Chondrocyte (in vitro differentiated cells): ENCODE measurements around the gene RASGRP3. TPM values are rescaled to one million over a fixed set of nuclear protein-coding genes. Genes with fewer than 3 reads are reported as not detected.

ENCODE experiments used
- DNase-seq: peaks from one replicate; pipeline ENCODE4 v3.0.0; 2021; ENCODE audit warnings: mixed read lengths, low spot score
- H3K27ac Mint-ChIP-seq: one replicate; pipeline ENCODE4 v1.8.0; 2021; ENCODE audit warnings: mild to moderate bottlenecking, moderate library complexity, mixed read lengths; ENCODE audit not compliant: unreplicated experiment
- H3K27me3 Mint-ChIP-seq: 2 replicates; pipeline ENCODE4 v1.8.0; 2021; ENCODE audit warnings: low read depth, mixed read lengths
- H3K36me3 Mint-ChIP-seq: 2 replicates; pipeline ENCODE4 v1.8.0; 2021; ENCODE audit warnings: low read depth, mixed read lengths
- H3K4me1 Mint-ChIP-seq: 2 replicates; pipeline ENCODE4 v1.8.0; 2021; ENCODE audit warnings: low read depth, mild to moderate bottlenecking, mixed read lengths
- H3K4me3 Mint-ChIP-seq: one replicate; pipeline ENCODE4 v1.8.0; 2021; ENCODE audit warnings: mild to moderate bottlenecking, moderate library complexity, mixed read lengths; ENCODE audit not compliant: unreplicated experiment
- H3K9me3 Mint-ChIP-seq: 2 replicates; pipeline ENCODE4 v1.8.0; 2021; ENCODE audit warnings: low read depth, mixed read lengths
- total RNA-seq: library from RNA; stranded (reverse); gene quantifications from 3 replicates; pipeline ENCODE4 v1.2.1, GENCODE V29; 2021
- TF ChIP-seq, protein P1 (sequence below): fragments of 200-600 bp; sonication (generic); IDR thresholded peaks from 2 replicates; pipeline ENCODE4 v1.5.0; 2021; ENCODE audit warnings: antibody characterized with exemption, mild to moderate bottlenecking, moderate library complexity

The RASGRP3 gene
- total RNA-seq, 1 donor from 2014 or later, result 3.0 TPM

- Mint-ChIP-seq H3K9me3 (no peaks in the 10 kb centered on the region), H3K4me1 (peaks cover 30% of the 10 kb centered on the region), H3K36me3 (peaks cover 26% of the 10 kb centered on the region), H3K4me3 (no peak overlapping the region), H3K27me3 (no peaks in the 10 kb centered on the region), H3K27ac (no peak overlapping the region)
- no peak for DNase-seq
- TF ChIP-seq, protein P1, sequence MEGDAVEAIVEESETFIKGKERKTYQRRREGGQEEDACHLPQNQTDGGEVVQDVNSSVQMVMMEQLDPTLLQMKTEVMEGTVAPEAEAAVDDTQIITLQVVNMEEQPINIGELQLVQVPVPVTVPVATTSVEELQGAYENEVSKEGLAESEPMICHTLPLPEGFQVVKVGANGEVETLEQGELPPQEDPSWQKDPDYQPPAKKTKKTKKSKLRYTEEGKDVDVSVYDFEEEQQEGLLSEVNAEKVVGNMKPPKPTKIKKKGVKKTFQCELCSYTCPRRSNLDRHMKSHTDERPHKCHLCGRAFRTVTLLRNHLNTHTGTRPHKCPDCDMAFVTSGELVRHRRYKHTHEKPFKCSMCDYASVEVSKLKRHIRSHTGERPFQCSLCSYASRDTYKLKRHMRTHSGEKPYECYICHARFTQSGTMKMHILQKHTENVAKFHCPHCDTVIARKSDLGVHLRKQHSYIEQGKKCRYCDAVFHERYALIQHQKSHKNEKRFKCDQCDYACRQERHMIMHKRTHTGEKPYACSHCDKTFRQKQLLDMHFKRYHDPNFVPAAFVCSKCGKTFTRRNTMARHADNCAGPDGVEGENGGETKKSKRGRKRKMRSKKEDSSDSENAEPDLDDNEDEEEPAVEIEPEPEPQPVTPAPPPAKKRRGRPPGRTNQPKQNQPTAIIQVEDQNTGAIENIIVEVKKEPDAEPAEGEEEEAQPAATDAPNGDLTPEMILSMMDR, result peak; percentile 97
Observed at GRCh38 chr2:33583194-33583938, 106.9 kb downstream of the RASGRP3 start.

- no peak for DNase-seq
- TF ChIP-seq, protein P1, result no peak
- Mint-ChIP-seq H3K36me3 (peaks cover 35% of the 10 kb centered on the region), H3K27ac (no peak overlapping the region), H3K27me3 (no peaks in the 10 kb centered on the region), H3K9me3 (no peaks in the 10 kb centered on the region), H3K4me3 (no peak overlapping the region), H3K4me1 (peaks cover 48% of the 10 kb centered on the region)
Observed at GRCh38 chr2:33586766-33587165, 110.3 kb downstream of the RASGRP3 start.

DNA sequence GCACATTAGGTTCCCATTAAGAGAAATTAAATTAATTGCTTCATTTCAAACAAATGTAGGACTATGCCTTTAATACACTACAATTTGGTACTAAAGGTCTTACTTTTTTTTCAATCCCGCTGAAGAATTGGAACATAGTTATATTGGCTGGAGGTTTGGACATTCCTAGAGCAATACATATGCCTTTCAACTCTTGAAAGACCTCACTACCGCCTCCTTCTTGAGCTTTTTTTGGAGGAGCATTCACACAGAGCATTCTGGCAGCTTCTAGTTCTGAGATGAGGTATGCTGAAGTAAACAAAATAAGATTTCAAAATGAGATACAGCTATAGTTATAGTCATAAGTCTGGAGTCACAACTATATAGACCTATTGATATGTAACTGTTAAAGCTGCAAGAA is 111.8 kb downstream of the RASGRP3 start:
- Mint-ChIP-seq H3K9me3 (no peaks in the 10 kb centered on the region), H3K36me3 (peaks cover 41% of the 10 kb centered on the region), H3K4me3 (no peak overlapping the region), H3K27me3 (no peaks in the 10 kb centered on the region), H3K4me1 (peaks cover 53% of the 10 kb centered on the region), H3K27ac (peak overlapping the region; percentile 17)
- no peak for DNase-seq
- TF ChIP-seq, protein P1, result no peak

- Mint-ChIP-seq H3K4me3 (no peak overlapping the region), H3K27me3 (no peaks in the 10 kb centered on the region), H3K4me1 (peaks cover 59% of the 10 kb centered on the region), H3K36me3 (peaks cover 47% of the 10 kb centered on the region), H3K9me3 (no peaks in the 10 kb centered on the region), H3K27ac (peak overlapping the region; percentile 80)
- no peak for DNase-seq
- TF ChIP-seq, protein P1, result no peak
Observed at GRCh38 chr2:33589444-33589843, 113.0 kb downstream of the RASGRP3 start.

DNA sequence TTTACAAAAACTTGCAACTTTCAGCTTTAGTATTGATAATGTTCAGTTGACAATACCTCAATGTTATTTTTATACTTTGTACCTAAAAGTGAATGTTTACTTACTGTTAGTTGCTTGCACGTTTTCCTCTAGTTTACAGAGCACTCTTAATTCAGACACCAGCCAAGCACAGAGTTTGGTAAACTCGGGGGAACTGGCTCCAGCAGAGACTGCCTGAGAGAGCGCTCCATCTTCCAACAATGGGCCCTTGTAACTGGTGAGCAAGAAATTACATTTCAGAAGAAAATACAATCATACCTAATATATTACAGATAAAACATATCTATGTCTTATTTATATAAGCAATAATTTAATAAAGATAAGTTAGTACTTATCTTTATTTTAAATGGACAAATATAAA is 118.9 kb downstream of the RASGRP3 start:
- Mint-ChIP-seq H3K4me3 (peak overlapping the region; percentile 51), H3K36me3 (peaks cover 27% of the 10 kb centered on the region), H3K4me1 (peaks cover 60% of the 10 kb centered on the region), H3K9me3 (no peaks in the 10 kb centered on the region), H3K27ac (peak overlapping the region; percentile 75), H3K27me3 (no peaks in the 10 kb centered on the region)
- no peak for DNase-seq
- TF ChIP-seq, protein P1, result no peak
